CD14-positive monocyte (primary cell): Measurements from ENCODE around the gene EDNRA. TPM values are rescaled to one million over a fixed set of nuclear protein-coding genes. Genes with fewer than 3 reads are reported as not detected.

Source experiments
- DNase-seq, 3 donors: peaks; one replicate each; pipeline ENCODE4 v3.0.0-alpha.2; 2011 to 2022
- H2AFZ ChIP-seq: 2 replicates; pipeline ENCODE4 v1.6.0; 2012; ENCODE audit warnings: mild to moderate bottlenecking, low read depth, low read length, inconsistent platforms; ENCODE audit not compliant: insufficient read depth, poor library complexity, severe bottlenecking
- H3K27ac ChIP-seq, 2 donors: 1 replicate in 1 of 2; 2 replicates in 1 of 2; pipeline ENCODE4 v1.5.1; 2012 to 2013; ENCODE audit warnings: low read length in 2 of 2, control low read depth in 1 of 2, inconsistent platforms in 1 of 2, low read depth in 1 of 2, mild to moderate bottlenecking in 1 of 2
- H3K27me3 ChIP-seq, 2 donors: one replicate each; pipeline versions ENCODE4 v1.6.0 to v1.6.1; 2011 to 2013; ENCODE audit warnings: low read length in 2 of 2; ENCODE audit not compliant: control insufficient read depth in 2 of 2, insufficient read depth in 2 of 2
- H3K36me3 ChIP-seq, 2 donors: replicated peaks in 1 of 2; 1 replicate in 1 of 2; 2 replicates in 1 of 2; pipeline versions ENCODE4 v1.5.1 to v1.6.1; 2012 to 2013; ENCODE audit warnings: low read length in 2 of 2, control low read depth in 1 of 2, inconsistent platforms in 1 of 2, mild to moderate bottlenecking in 1 of 2; ENCODE audit not compliant: insufficient read depth in 2 of 2, control insufficient read depth in 1 of 2
- H3K4me1 ChIP-seq, 2 donors: 1 replicate in 1 of 2; 2 replicates in 1 of 2; pipeline versions ENCODE4 v1.5.1 to v1.6.1; 2012 to 2013; ENCODE audit warnings: low read length in 2 of 2, control low read depth in 1 of 2, inconsistent platforms in 1 of 2, mild to moderate bottlenecking in 1 of 2, moderate library complexity in 1 of 2; ENCODE audit not compliant: insufficient read depth in 2 of 2, control insufficient read depth in 1 of 2
- H3K4me2 ChIP-seq: replicated peaks from 2 replicates; pipeline ENCODE3; 2012; ENCODE audit warnings: low read length, moderate library complexity, mild to moderate bottlenecking; ENCODE audit not compliant: poor library complexity, severe bottlenecking; ENCODE audit errors: extremely low read depth
- H3K4me3 ChIP-seq, 3 experiments: fragments of 200-600 bp in 1 of 3; sonication (generic) in 1 of 3; replicated peaks in 1 of 3; 1 replicate in 2 of 3; 2 replicates in 1 of 3; pipeline ENCODE4 v1.5.1; 2011 to 2013; ENCODE audit warnings: low read length in 3 of 3, mild to moderate bottlenecking in 3 of 3, control low read depth in 2 of 3, low read depth in 2 of 3, inconsistent platforms in 1 of 3, moderate library complexity in 1 of 3
- H3K79me2 ChIP-seq: 2 replicates; pipeline ENCODE4 v1.6.0; 2012; ENCODE audit warnings: mild to moderate bottlenecking, control low read depth, inconsistent platforms, low read length, moderate library complexity; ENCODE audit not compliant: insufficient read depth
- H3K9ac ChIP-seq: 2 replicates; pipeline ENCODE4 v1.6.0; 2017; ENCODE audit warnings: low read length, mild to moderate bottlenecking; ENCODE audit not compliant: insufficient read depth, poor library complexity, severe bottlenecking
- H3K9me3 ChIP-seq, 2 donors: replicated peaks in 1 of 2; 1 replicate in 1 of 2; 2 replicates in 1 of 2; pipeline versions ENCODE4 v1.5.1 to v1.6.1; 2012 to 2013; ENCODE audit warnings: low read length in 2 of 2, control low read depth in 1 of 2; ENCODE audit not compliant: control insufficient read depth in 1 of 2, insufficient read depth in 1 of 2
- H4K20me1 ChIP-seq: 2 replicates; pipeline ENCODE4 v1.6.0; 2012; ENCODE audit warnings: mild to moderate bottlenecking, low read length, control low read depth, moderate library complexity; ENCODE audit not compliant: insufficient read depth
- H3K27ac Mint-ChIP-seq, 7 donors: one replicate each; pipeline ENCODE4 v1.8.0; 2020; ENCODE audit warnings: mild to moderate bottlenecking in 7 of 7, mixed read lengths in 7 of 7, moderate library complexity in 6 of 7, inconsistent platforms in 2 of 7
- H3K27me3 Mint-ChIP-seq, 3 donors: one replicate each; pipeline ENCODE4 v1.8.0; 2021 to 2022; ENCODE audit warnings: low read depth in 3 of 3, mild to moderate bottlenecking in 3 of 3, mixed read lengths in 3 of 3, moderate library complexity in 3 of 3, inconsistent platforms in 1 of 3
- H3K36me3 Mint-ChIP-seq, 2 donors: one replicate each; pipeline ENCODE4 v1.8.0; 2020; ENCODE audit warnings: mixed read lengths in 2 of 2, inconsistent platforms in 1 of 2, mild to moderate bottlenecking in 1 of 2
- H3K4me1 Mint-ChIP-seq: one replicate; pipeline ENCODE4 v1.8.0; 2020; ENCODE audit warnings: mild to moderate bottlenecking, mixed read lengths
- H3K4me3 Mint-ChIP-seq, 2 donors: one replicate each; pipeline ENCODE4 v1.8.0; 2020; ENCODE audit warnings: mild to moderate bottlenecking in 2 of 2, mixed read lengths in 2 of 2, moderate library complexity in 1 of 2
- H3K9me3 Mint-ChIP-seq, 7 donors: one replicate each; pipeline ENCODE4 v1.8.0; 2020 to 2022; ENCODE audit warnings: mixed read lengths in 7 of 7, mild to moderate bottlenecking in 6 of 7, moderate library complexity in 6 of 7, inconsistent platforms in 2 of 7
- WGBS: methylation state at CpG from one replicate; pipeline ENCODE4 v1.1.5; 2013; ENCODE audit warnings: missing lambda C conversion rate; ENCODE audit not compliant: insufficient coverage; 5-methylcytosine and 5-hydroxymethylcytosine counted together
- intact Hi-C, 2 donors: fragments of 100-400 bp; cut with micrococcal nuclease; formaldehyde crosslinking; loops; one replicate each; pipeline versions ENCODE4 v1.15.0 to v1.15.1; 2023
- polyA plus RNA-seq, 3 donors: library from polyadenylated mRNA; depleted of rRNA in 1 of 3; unstranded in 2 of 3; stranded (reverse) in 1 of 3; fragments of 300-500 nt in 2 of 3; fragments of >200 nt in 1 of 3; fragmentation: Illumina TruSeq in 2 of 3; gene quantifications; 1 replicate in 2 of 3; 2 replicates in 1 of 3; pipeline ENCODE4 v1.2.3, GENCODE V29; 2012 to 2021
- TF ChIP-seq, protein P1 (sequence below): fragments of 200-600 bp; IDR thresholded peaks from one replicate; pipeline ENCODE4 v1.8.0; 2022; ENCODE audit warnings: antibody characterized with exemption, mild to moderate bottlenecking

Gene EDNRA
- polyA plus RNA-seq, 3 donors = not detected

DNA sequence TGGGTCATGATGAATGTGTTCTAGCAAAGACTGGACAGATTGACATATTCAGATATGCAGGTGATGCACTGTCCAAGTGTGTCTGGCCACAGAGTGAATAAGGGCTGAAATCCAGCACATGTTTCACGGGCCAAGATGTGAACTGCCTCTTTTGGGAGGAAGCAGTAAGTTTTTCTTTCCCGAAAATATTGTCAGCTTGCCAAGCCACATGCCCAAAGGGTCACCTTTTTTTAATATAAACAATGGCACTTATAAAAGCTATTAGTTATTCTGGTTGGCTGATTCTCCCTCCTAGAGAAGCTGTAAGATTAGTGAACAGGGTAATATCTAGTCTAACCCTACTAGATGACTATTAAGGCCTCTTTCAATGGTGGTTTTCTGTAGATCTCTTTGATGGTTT is 1.5 kb upstream of the EDNRA start:
- TF ChIP-seq, protein P1, sequence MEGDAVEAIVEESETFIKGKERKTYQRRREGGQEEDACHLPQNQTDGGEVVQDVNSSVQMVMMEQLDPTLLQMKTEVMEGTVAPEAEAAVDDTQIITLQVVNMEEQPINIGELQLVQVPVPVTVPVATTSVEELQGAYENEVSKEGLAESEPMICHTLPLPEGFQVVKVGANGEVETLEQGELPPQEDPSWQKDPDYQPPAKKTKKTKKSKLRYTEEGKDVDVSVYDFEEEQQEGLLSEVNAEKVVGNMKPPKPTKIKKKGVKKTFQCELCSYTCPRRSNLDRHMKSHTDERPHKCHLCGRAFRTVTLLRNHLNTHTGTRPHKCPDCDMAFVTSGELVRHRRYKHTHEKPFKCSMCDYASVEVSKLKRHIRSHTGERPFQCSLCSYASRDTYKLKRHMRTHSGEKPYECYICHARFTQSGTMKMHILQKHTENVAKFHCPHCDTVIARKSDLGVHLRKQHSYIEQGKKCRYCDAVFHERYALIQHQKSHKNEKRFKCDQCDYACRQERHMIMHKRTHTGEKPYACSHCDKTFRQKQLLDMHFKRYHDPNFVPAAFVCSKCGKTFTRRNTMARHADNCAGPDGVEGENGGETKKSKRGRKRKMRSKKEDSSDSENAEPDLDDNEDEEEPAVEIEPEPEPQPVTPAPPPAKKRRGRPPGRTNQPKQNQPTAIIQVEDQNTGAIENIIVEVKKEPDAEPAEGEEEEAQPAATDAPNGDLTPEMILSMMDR = no peak
- Histone ChIP-seq H3K27me3 (peaks cover 2 to 18% of the 10 kb centered on the region in 2 donors), H3K27ac (no peak overlapping the region), H4K20me1 (no peaks in the 10 kb centered on the region), H2AFZ (no peak overlapping the region), H3K9ac (no peak overlapping the region), H3K4me3 (no peak overlapping the region), H3K4me2 (no peak overlapping the region), H3K9me3 (peaks cover 0 to 7% of the 10 kb centered on the region in 2 donors), H3K36me3 (no peaks in the 10 kb centered on the region), H3K79me2 (no peaks in the 10 kb centered on the region), H3K4me1 (no peaks in the 10 kb centered on the region)
- no peak overlapping the region for H3K27ac Mint-ChIP-seq
- H3K4me1 Mint-ChIP-seq = no peaks in the 10 kb centered on the region
- intact Hi-C loops = no loop called here
- H3K9me3 Mint-ChIP-seq = peaks cover 3 to 19% (median 16%) of the 10 kb centered on the region in 7 donors
- DNase-seq = no peak
- no peak overlapping the region for H3K4me3 Mint-ChIP-seq
- no peaks in the 10 kb centered on the region for H3K36me3 Mint-ChIP-seq
- H3K27me3 Mint-ChIP-seq = peaks cover 5 to 27% (median 22%) of the 10 kb centered on the region in 3 donors
- no CpG with 5 or more reads among the region's 2 CpGs for WGBS

DNA sequence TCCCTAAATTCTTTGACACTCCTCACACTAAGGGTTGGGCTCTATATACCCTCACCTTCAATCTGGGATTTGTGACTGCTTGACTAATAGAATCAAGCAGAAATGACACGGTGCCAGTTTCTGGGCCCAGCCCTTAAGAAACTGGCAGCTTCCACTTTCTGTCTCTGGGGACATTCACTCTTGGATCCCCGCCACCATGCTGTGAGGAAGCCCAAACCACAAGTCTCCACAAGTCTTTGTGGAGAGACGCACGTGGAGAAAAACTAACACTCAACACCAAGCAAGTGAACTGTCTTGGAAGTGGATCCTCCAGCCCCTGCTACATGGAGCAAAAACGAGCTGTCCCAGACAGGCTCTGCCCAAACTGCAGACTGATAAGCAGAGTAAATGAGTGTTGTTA is 1.1 kb upstream of the EDNRA start:
- WGBS = 58% methylated on average over 2 of the region's 5 CpGs
- intact Hi-C loops = no loop called here
- H3K36me3 ChIP-seq = no peaks in the 10 kb centered on the region
- H3K4me3 Mint-ChIP-seq = no peak overlapping the region
- no peaks in the 10 kb centered on the region for H3K79me2 ChIP-seq
- H3K9me3 ChIP-seq = peaks cover 0 to 7% of the 10 kb centered on the region in 2 donors
- no peak overlapping the region for H2AFZ ChIP-seq
- TF ChIP-seq, protein P1 = no peak
- no peak for DNase-seq
- H3K4me1 ChIP-seq = no peaks in the 10 kb centered on the region
- H4K20me1 ChIP-seq = no peaks in the 10 kb centered on the region
- H3K27ac ChIP-seq = no peak overlapping the region
- peaks cover 2 to 18% of the 10 kb centered on the region in 2 donors for H3K27me3 ChIP-seq
- H3K4me1 Mint-ChIP-seq = no peaks in the 10 kb centered on the region
- H3K9me3 Mint-ChIP-seq = peaks cover 3 to 17% (median 14%) of the 10 kb centered on the region in 7 donors
- peaks cover 5 to 27% (median 22%) of the 10 kb centered on the region in 3 donors for H3K27me3 Mint-ChIP-seq
- H3K4me3 ChIP-seq = no peak overlapping the region
- H3K4me2 ChIP-seq = no peak overlapping the region
- H3K27ac Mint-ChIP-seq = no peak overlapping the region
- no peak overlapping the region for H3K9ac ChIP-seq
- no peaks in the 10 kb centered on the region for H3K36me3 Mint-ChIP-seq
